Choroid plexus epithelial cell (primary cell): Measurements from ENCODE around the gene PPP6C.
"Not testable (repeated sequence)": the region's sequence is repeated elsewhere in the genome, so short reads cannot be mapped to it uniquely, and the experiment has no call there.

Experiments used
- DNase-seq: peaks from one replicate; pipeline ENCODE4 v3.0.0-alpha.2; 2010; ENCODE audit warnings: low read depth
- H3K4me3 ChIP-seq: 2 replicates; pipeline ENCODE4 v1.5.1; 2011; ENCODE audit warnings: low read depth, mild to moderate bottlenecking, control low read depth, low read length, moderate library complexity
- CTCF ChIP-seq: conservative IDR thresholded peaks from 2 replicates; pipeline ENCODE4 v1.5.1; 2011; ENCODE audit warnings: low read depth, mild to moderate bottlenecking, control low read depth, inconsistent platforms, low read length, moderate library complexity

Gene PPP6C

GRCh38 chr9:125233678-125234077 is 44.1 kb upstream of the PPP6C start:
- no peak overlapping the region for H3K4me3 ChIP-seq
- TF ChIP-seq CTCF = no peak
- DNase-seq = peak; percentile 98

- DNase-seq = no peak
- H3K4me3 ChIP-seq = no peak overlapping the region
- no peak for TF ChIP-seq CTCF
Measured at GRCh38 chr9:125227761-125228160, 38.2 kb upstream of the PPP6C start.

GRCh38 chr9:125224858-125225257 is 35.3 kb upstream of the PPP6C start:
- not testable (repeated sequence) for DNase-seq

GRCh38 chr9:125218621-125219020 is 29.0 kb upstream of the PPP6C start:
- no peak for TF ChIP-seq CTCF
- no peak overlapping the region for H3K4me3 ChIP-seq

More at GRCh38 chr9:125224858-125225257, 35.3 kb upstream of the PPP6C start:
- not testable (repeated sequence) for H3K4me3 ChIP-seq

GRCh38 chr9:125214186-125214585 is 24.6 kb upstream of the PPP6C start:
- no peak for TF ChIP-seq CTCF
- no peak overlapping the region for H3K4me3 ChIP-seq
- no peak for DNase-seq

More at GRCh38 chr9:125218621-125219020, 29.0 kb upstream of the PPP6C start:
- no peak for DNase-seq

GRCh38 chr9:125204477-125204876 is 14.9 kb upstream of the PPP6C start:
- H3K4me3 ChIP-seq = no peak overlapping the region
- TF ChIP-seq CTCF = no peak
- no peak for DNase-seq

GRCh38 chr9:125202846-125203618 is 13.4 kb upstream of the PPP6C start:
- peak; percentile 11 for DNase-seq
- peak; percentile 10 for TF ChIP-seq CTCF

More at GRCh38 chr9:125202846-125203618, 13.4 kb upstream of the PPP6C start:
- no peak overlapping the region for H3K4me3 ChIP-seq
